ENCODE measurements around the gene ERLEC1.
"Not testable (repeated sequence)": the region's sequence is repeated elsewhere in the genome, so short reads cannot be mapped to it uniquely, and the experiment has no call there.

Gene ERLEC1

GRCh38 chr2:53820048-53820447 is 33.2 kb downstream of the ERLEC1 start:
- ChIA-PET POLR2A (no interaction called here), CTCF (no interaction called here)
- DNase-seq (ENCODE audit: extremely low spot score): no peak

GRCh38 chr2:53820711-53821110 is 33.9 kb downstream of the ERLEC1 start:
- ChIA-PET POLR2A (no interaction called here), CTCF (no interaction called here)
- no peak for DNase-seq (ENCODE audit: extremely low spot score)
- TF ChIP-seq HDGF (IDR thresholded peaks at IDR 0.05; ENCODE audit: borderline replicate concordance): no peak
- TF ChIP-seq FOXA1 (IDR thresholded peaks at IDR 0.05): no peak
- TF ChIP-seq ZNF384 (IDR thresholded peaks at IDR 0.05): no peak
- TF ChIP-seq SP1 (IDR thresholded peaks at IDR 0.05): no peak
- TF ChIP-seq TARDBP (IDR thresholded peaks at IDR 0.05): no peak
- no peak for TF ChIP-seq ARNT (IDR thresholded peaks at IDR 0.05)
- TF ChIP-seq ELF4 (IDR thresholded peaks at IDR 0.05): no peak
- TF ChIP-seq NFRKB (IDR thresholded peaks at IDR 0.05): no peak
- TF ChIP-seq L3MBTL2 (conservative IDR thresholded peaks at IDR 0.05): no peak
- TF ChIP-seq BHLHE40 (IDR thresholded peaks at IDR 0.05; ENCODE audit: borderline replicate concordance): no peak
- TF ChIP-seq PKNOX1 (IDR thresholded peaks at IDR 0.05): no peak
- TF ChIP-seq CTBP1 (IDR thresholded peaks at IDR 0.05; ENCODE audit: borderline replicate concordance): no peak
- no peak for TF ChIP-seq FOXK2 (IDR thresholded peaks at IDR 0.05)
- TF ChIP-seq LEF1 (IDR thresholded peaks at IDR 0.05; ENCODE audit: borderline replicate concordance): no peak
- no peak for TF ChIP-seq FOXM1 (IDR thresholded peaks at IDR 0.05; ENCODE audit: borderline replicate concordance)
- TF ChIP-seq SUZ12 (IDR thresholded peaks at IDR 0.05): no peak

More at GRCh38 chr2:53820048-53820447, 33.2 kb downstream of the ERLEC1 start:
- TF ChIP-seq TARDBP (IDR thresholded peaks at IDR 0.05) (no peak), HDGF (IDR thresholded peaks at IDR 0.05; ENCODE audit: borderline replicate concordance) (no peak), SUZ12 (IDR thresholded peaks at IDR 0.05) (no peak), FOXK2 (IDR thresholded peaks at IDR 0.05) (no peak), L3MBTL2 (conservative IDR thresholded peaks at IDR 0.05) (no peak), SP1 (IDR thresholded peaks at IDR 0.05) (no peak), NFRKB (IDR thresholded peaks at IDR 0.05) (no peak), FOXM1 (IDR thresholded peaks at IDR 0.05; ENCODE audit: borderline replicate concordance) (no peak), LEF1 (IDR thresholded peaks at IDR 0.05; ENCODE audit: borderline replicate concordance) (no peak), ZNF384 (IDR thresholded peaks at IDR 0.05) (no peak), BHLHE40 (IDR thresholded peaks at IDR 0.05; ENCODE audit: borderline replicate concordance) (no peak)

GRCh38 chr2:53821810-53822209 is 35.0 kb downstream of the ERLEC1 start:
- no peak for TF ChIP-seq LEF1 (IDR thresholded peaks at IDR 0.05; ENCODE audit: borderline replicate concordance)
- TF ChIP-seq SUZ12 (IDR thresholded peaks at IDR 0.05): no peak
- TF ChIP-seq L3MBTL2 (conservative IDR thresholded peaks at IDR 0.05): no peak
- TF ChIP-seq FOXK2 (IDR thresholded peaks at IDR 0.05): no peak
- TF ChIP-seq FOXM1 (IDR thresholded peaks at IDR 0.05; ENCODE audit: borderline replicate concordance): no peak
- no peak for TF ChIP-seq FOXA1 (IDR thresholded peaks at IDR 0.05)
- no peak for TF ChIP-seq ELF4 (IDR thresholded peaks at IDR 0.05)
- DNase-seq (ENCODE audit: extremely low spot score): no peak
- ChIA-PET POLR2A (no interaction called here), CTCF (no interaction called here)

- POLR2A ChIA-PET, CTCF ChIA-PET: not testable (repeated sequence)
- DNase-seq (ENCODE audit: extremely low spot score): peak; percentile 17
These were observed 36.8 kb downstream of the ERLEC1 start for GRCh38 chr2:53823639-53824038.

GRCh38 chr2:53826030-53826410 is 39.2 kb downstream of the ERLEC1 start:
- CTCF ChIA-PET: no interaction called here

GRCh38 chr2:53826587-53827397 is 39.9 kb downstream of the ERLEC1 start:
- ChIA-PET CTCF (interaction anchor here (0.6 kb wide), 1 partner anchor 271 kb away, joined by 4 read pairs; no protein-coding TSS in a partner anchor), POLR2A (no interaction called here)
- TF ChIP-seq LEF1 (IDR thresholded peaks at IDR 0.05; ENCODE audit: borderline replicate concordance): no peak
- TF ChIP-seq ARNT (IDR thresholded peaks at IDR 0.05): no peak
- TF ChIP-seq PKNOX1 (IDR thresholded peaks at IDR 0.05): no peak
- TF ChIP-seq FOXA1 (IDR thresholded peaks at IDR 0.05): no peak
- no peak for TF ChIP-seq CTBP1 (IDR thresholded peaks at IDR 0.05; ENCODE audit: borderline replicate concordance)
- TF ChIP-seq BHLHE40 (IDR thresholded peaks at IDR 0.05; ENCODE audit: borderline replicate concordance): no peak
- no peak for TF ChIP-seq SP1 (IDR thresholded peaks at IDR 0.05)
- TF ChIP-seq HDGF (IDR thresholded peaks at IDR 0.05; ENCODE audit: borderline replicate concordance): no peak
- no peak for TF ChIP-seq FOXM1 (IDR thresholded peaks at IDR 0.05; ENCODE audit: borderline replicate concordance)
- TF ChIP-seq ELF4 (IDR thresholded peaks at IDR 0.05): no peak
- TF ChIP-seq ZNF384 (IDR thresholded peaks at IDR 0.05): no peak
- TF ChIP-seq NFRKB (IDR thresholded peaks at IDR 0.05): no peak
- no peak for TF ChIP-seq L3MBTL2 (conservative IDR thresholded peaks at IDR 0.05)
- no peak for TF ChIP-seq TARDBP (IDR thresholded peaks at IDR 0.05)
- TF ChIP-seq FOXK2 (IDR thresholded peaks at IDR 0.05): no peak
- TF ChIP-seq SUZ12 (IDR thresholded peaks at IDR 0.05): no peak
- no peak for DNase-seq (ENCODE audit: extremely low spot score)

More at GRCh38 chr2:53826030-53826410, 39.2 kb downstream of the ERLEC1 start:
- TF ChIP-seq CTBP1 (IDR thresholded peaks at IDR 0.05; ENCODE audit: borderline replicate concordance) (no peak), ELF4 (IDR thresholded peaks at IDR 0.05) (no peak), L3MBTL2 (conservative IDR thresholded peaks at IDR 0.05) (no peak), FOXA1 (IDR thresholded peaks at IDR 0.05) (no peak), PKNOX1 (IDR thresholded peaks at IDR 0.05) (no peak), FOXM1 (IDR thresholded peaks at IDR 0.05; ENCODE audit: borderline replicate concordance) (no peak), TARDBP (IDR thresholded peaks at IDR 0.05) (no peak), FOXK2 (IDR thresholded peaks at IDR 0.05) (no peak), ARNT (IDR thresholded peaks at IDR 0.05) (no peak), BHLHE40 (IDR thresholded peaks at IDR 0.05; ENCODE audit: borderline replicate concordance) (no peak), NFRKB (IDR thresholded peaks at IDR 0.05) (no peak), LEF1 (IDR thresholded peaks at IDR 0.05; ENCODE audit: borderline replicate concordance) (no peak), HDGF (IDR thresholded peaks at IDR 0.05; ENCODE audit: borderline replicate concordance) (no peak), SUZ12 (IDR thresholded peaks at IDR 0.05) (no peak), ZNF384 (IDR thresholded peaks at IDR 0.05) (no peak)
- POLR2A ChIA-PET: no interaction called here
- DNase-seq (ENCODE audit: extremely low spot score): no peak

Data from HEK293T (cell line).